IPS-11a (cell line): Measurements from ENCODE around the gene OR6K2.
"Not testable (repeated sequence)": the region's sequence is repeated elsewhere in the genome, so short reads cannot be mapped to it uniquely, and the experiment has no call there.

Source experiments
- H3K4me3 ChIP-seq: one replicate; pipeline ENCODE4 v1.5.1; 2013; ENCODE audit warnings: low read depth, low read length, control low read depth

The OR6K2 gene, protein sequence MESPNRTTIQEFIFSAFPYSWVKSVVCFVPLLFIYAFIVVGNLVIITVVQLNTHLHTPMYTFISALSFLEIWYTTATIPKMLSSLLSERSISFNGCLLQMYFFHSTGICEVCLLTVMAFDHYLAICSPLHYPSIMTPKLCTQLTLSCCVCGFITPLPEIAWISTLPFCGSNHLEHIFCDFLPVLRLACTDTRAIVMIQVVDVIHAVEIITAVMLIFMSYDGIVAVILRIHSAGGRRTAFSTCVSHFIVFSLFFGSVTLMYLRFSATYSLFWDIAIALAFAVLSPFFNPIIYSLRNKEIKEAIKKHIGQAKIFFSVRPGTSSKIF

DNA sequence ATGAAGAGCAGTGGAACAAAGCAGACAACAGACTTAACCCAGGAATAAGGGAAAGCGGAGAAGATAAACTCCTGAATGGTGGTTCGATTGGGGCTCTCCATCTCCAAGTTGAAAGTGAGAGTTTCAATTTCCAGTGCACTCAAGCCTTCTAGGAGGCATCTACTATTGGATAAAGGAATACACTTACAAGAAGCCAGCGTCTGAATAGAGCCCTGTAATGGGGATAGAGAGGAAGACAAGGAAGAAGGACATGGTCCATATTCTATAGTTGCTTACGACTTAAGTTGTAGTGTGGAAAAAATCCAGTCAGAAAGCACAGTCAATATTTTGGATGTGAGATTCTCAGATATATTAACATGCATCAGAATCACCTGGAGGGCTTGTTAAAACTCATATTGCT is at the start of gene OR6K2:
TSS of gene OR6K2 (minus strand) at position 101 of the 400 bp plus-strand sequence. CDS start at position 101, 0 bp downstream.
- H3K4me3 ChIP-seq: no peak within 1 kb of the TSS

DNA sequence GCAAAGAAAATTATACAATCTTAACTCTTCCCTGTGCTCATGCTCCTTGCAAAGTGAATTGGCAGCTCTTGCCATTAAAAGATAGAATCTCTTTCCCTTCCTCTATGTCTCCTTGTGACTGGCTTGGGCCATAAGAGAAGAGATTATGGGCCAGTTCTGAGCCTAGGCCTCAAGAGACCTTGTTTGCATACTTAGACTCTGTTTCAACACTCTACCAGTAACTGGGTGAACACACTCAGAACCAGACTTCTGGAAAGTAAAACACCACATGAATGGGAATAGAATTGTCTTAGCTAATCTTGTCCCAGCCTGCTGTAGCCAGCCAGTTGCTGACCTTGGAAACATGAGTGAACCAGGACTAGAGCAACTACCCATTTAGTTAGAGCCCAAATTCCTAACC is 35.4 kb upstream of the OR6K2 start:
- H3K4me3 ChIP-seq: no peak overlapping the region

DNA sequence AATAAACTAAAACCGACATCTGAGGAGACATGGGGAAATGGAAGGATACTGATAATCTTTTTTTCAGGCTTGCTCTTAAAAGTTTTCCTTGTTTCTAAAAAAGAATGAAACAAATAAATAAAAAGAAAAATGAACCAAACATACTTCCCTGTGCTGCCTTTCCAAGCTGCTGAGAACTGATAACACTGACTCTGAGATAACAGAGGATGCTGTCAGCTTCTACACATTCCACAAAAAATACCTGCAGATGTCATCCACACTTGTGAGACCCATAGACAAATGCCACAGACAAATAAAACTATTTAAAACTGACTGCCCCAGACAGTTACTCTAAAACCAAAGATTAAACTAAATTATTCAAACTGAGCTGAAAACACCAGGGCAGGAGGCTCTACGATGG is 32.1 kb upstream of the OR6K2 start:
- H3K4me3 ChIP-seq: no peak overlapping the region

DNA sequence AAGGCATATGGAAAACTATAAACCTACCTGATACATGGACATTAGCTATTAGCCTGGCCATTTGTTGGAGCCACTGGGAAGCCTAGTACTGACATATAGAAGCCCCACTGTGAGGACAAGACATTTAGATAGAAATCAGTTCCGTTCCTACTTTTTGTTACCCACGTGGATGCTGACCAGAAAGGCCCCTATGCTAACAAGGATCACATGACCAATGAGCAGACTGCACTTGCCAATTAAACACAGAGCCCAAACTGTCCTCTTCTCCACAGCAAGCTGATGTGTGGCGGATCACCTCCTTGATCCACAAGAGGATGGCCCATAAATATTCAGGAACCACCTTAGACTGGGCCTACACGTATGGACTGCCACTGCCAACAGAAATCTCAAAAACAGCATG is 31.3 kb upstream of the OR6K2 start:
- H3K4me3 ChIP-seq: no peak overlapping the region

DNA sequence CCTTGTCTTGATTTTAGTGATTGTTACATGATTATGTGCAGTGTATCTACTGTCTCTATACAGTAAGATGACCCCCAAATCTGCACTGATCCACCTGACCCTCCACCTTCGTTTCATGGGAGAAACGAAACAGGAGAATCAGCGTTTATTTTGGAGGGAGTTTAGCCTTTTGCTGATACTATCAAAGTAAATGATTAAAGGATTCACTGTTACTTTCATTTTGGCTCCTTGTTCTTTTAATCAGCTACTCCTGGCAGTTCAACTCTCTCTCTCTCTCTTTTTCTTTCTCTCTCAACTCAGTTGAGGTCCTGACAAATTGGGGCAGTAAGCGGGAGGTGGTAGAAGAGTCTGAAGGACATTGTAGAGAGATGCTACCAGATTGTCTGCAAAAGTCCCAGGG is 30.0 kb upstream of the OR6K2 start:
- no peak overlapping the region for H3K4me3 ChIP-seq

DNA sequence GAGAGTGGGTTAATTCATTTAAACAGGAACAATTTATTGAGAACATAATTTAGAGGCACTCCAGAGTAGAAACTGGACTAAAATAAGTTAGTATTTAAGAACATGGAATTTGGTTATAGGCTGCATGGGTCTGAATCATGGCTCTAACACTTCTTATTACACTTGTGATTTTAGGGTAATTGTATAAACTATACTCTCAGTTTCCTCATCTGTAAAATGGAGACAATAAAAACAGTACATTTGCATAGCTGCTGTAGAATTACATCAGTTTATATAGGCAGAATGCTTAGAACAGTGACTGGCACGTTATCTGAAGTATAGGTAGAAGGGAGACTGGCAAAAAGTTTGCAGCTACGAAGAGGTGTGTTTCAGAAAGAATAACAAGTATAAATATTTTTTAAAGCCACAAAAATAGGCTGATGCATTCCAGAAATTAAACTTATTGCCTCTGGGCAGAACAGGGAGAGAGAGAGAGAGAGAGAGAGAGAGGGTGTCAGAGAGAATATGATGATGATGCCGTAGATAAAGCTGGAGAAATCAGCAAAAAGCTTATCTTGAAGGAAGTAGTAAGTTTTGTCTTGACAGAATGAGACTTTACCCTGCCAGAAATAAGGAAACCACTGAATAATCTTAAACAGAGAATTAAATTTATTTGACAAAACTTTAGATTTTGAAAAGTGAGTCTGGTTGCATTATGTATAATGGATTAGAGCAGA is 28.2 kb upstream of the OR6K2 start:
- H3K4me3 ChIP-seq: no peak overlapping the region

DNA sequence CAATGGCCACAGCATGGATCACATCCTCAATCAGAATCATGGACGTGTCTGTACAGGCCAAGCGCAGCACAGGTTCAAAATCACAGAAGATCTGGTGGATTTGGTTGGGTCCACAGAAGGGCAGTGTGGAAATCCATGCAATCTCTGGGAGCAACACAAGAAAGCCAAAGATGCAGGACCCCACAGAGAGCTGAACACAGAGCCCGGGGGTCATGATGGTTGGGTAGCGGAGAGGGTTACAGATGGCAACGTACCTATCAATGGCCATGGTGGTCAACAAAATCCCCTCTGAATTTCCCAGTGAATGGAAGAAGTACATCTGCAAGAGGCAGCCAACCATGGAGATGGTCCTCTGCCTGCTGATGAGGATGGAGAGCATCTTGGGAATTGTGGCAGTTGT is 24.0 kb upstream of the OR6K2 start:
- no peak overlapping the region for H3K4me3 ChIP-seq

DNA sequence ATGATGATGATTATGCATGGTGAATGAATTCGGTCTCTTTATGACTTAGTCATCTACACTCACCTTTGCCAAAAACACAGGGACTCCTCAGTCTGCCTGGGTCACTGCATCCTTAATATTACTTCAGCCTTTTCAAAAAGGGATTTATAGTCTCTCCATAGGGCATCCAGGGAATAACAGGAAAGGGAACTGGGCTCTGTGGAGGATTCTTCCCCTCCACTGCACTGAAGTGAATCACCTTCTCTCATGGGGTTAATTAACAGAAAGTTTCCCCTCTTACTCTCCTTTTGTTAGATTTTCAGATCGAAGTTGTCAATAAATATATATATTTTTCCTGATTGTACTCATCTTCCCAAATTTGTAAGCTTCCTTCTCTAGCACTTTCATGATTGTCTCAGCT is 20.2 kb upstream of the OR6K2 start, which contains the start of gene OR6K3:
TSS of gene OR6K3 (minus strand) at position 101 of the 400 bp plus-strand sequence. CDS start 2,605 bp downstream, outside the sequence.
- no peak within 1 kb of the TSS for H3K4me3 ChIP-seq

DNA sequence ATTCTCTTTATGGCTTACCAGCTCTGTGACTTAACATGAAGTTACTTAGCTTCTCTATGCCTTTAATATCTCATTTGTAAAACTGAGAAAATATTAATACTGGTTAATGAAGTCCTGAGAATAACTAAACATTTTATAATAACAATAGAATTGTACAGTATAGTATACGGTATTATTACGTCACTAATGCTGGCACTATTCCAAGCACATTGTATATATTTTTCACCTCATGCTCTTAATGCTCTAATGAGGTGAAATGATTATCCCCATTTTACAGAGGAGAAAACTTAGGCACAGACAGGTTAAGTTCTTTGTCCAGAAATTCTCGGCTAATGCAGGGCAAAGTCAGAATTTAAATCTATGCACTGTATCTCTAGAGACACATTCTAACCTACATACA is 19.2 kb upstream of the OR6K2 start:
- H3K4me3 ChIP-seq: no peak overlapping the region

DNA sequence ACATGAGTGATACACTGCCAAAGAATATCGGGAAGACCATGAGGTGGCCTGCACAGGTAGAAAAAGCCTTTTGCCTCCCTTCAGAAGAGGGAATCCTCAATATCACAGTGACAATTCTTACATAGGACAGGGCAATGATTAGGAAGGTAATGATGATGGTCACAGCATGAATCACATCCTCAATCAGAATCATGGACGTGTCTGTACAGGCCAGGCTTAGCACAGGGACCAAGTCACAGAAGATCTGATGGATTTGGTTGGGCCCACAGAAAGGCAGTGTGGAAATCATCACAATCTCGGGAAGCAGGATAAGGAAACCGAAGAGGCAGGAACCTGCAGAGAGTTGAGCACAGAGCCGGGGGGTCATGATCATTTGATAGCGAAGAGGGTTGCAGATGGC is 16.9 kb upstream of the OR6K2 start:
- H3K4me3 ChIP-seq: no peak overlapping the region

DNA sequence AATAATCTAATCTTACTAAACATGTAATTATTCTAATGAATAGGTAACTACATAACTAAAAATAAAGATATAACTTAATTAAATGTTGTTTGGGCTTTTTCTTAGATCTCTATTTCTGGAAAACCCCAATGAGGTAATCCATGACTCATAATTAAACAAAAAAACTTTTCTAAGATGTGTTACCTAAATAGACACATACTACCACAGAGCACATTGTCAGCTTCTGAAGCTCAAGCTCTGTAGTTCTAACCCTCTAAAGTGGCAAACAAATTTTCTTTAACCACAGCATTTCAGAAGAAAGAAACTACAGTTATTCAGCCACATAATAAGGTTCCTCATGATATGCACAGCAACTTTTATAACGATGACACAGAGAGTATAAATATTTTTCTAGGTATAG is 15.9 kb upstream of the OR6K2 start:
- H3K4me3 ChIP-seq: no peak overlapping the region

DNA sequence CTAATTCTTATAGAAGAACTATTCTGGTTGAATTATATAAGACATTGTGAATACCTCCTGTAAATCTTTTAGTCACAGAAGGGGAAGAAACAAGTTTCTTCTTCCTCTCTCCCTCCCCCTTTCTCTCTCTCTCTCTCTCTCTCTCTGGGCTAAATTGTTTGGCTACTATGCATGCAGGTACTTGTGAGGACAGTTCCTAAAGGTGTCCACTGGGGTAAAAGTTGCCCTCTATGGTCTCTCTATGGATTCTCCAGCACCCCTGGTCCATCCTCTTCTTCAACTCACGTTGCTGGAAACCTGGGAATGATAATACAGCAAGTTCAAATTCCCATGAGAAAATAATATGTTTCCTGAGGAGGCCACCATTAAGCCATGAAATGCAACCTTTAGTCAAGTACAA is 14.3 kb upstream of the OR6K2 start:
- no peak overlapping the region for H3K4me3 ChIP-seq

DNA sequence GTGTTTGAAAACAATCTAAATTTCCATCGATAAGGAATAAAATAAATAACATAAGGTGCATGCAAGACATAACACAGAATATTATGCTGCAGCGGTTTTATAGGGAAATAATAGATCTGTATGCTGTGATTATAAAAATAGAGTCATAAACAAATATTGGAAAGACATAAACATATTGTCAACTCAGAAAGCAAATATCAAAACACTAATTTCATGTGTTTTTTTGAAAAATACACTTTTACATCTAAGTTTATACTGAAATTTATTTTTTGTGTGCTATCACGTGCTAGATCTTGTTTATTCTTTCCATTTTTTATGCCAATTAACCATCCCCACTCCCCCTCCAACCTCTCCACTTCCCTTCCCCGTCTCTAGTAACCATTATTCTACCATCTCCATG is 10.6 kb upstream of the OR6K2 start:
- H3K4me3 ChIP-seq: no peak overlapping the region

DNA sequence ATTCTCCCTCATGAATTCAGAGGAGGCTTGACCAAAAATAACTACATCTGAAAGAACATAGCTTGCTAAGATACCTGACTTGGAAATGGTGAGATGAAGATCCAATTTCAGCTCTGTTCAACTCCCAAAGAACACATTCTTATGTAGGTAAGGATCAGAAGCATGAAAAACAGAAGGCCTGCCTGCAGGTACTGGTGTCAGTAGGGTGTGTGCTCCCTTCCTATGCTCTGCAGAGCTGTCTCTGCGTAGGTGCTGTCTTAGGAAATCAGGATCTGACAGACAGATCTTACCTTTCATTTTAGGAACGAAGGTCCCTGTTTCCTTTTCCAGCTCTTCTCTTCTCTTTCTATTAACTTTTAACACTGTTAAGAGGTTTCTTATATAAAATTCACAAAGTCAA is 5.6 kb upstream of the OR6K2 start:
- H3K4me3 ChIP-seq: no peak overlapping the region

DNA sequence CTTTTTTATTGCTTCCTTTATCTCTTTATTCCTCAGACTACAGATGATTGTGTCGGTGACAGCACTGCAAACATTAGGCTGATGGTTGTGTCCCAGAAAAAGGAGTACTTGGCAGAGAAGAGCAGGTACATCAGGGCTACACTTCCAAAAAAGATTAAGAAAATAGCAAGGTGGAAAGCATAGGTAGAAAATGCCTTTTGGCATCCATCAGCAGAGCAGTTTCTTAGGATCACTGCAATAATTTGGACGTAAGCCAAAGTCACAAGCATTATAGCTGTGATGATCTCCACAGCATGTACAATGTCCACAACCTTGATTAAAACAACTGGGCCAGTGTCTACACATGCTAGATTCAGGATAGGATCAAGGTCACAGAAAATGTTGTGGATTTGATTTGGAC is 5.9 kb downstream of the OR6K2 start:
- no peak overlapping the region for H3K4me3 ChIP-seq

DNA sequence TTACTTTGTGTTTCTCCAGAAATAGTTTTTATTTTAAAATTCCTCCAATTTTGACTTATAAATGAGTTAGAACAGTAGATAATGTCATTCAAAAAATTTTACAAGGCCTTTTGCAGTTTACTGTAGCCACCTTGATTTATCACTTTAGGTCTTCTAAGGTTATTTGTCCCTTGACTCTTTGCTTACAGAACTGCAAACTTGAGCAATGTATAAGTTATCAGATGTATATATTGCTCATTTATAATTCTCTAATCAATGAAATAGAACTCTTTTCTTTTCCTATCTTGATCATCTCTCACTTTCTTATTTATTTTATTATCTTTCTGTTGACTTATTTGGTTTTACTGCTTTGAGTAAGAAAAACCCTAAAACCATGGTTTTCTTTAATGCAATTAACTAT is 8.1 kb downstream of the OR6K2 start:
- no peak overlapping the region for H3K4me3 ChIP-seq

DNA sequence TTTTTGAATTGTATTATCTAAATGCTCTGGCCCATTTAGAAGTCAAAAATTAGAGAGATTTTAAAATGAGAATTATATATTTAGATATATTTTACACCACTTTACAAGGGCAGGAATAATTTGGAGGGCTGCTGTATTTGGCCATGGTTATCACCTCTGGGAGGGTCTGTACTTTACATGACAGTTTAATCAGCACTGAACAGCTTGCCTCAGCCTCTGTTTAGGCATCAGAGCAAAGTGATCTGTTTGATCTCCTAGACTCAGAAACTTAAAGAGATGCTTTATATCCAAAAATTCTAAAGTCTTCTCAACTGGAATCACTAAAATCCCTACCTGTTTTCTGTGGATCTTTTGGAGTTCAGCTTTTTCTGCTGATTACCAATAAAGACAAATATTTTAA is 8.5 kb downstream of the OR6K2 start:
- H3K4me3 ChIP-seq: no peak overlapping the region

DNA sequence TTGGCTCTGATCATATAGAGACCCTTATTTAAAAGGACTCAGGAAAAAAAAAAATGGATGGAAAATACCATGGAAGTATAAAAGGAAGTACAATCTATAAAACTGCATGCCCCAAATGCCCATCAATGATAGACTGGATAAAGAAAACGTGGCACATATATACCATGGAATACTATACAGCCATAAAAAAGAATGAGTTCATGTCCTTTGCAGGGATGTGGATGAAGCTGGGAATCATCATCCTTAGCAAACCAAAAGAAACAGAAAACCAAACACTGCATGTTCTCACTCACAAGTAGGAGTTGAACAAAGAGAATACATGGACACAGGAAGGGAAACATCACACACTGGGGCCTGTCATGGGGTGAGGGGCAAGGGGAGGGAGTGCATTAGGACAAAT is 9.3 kb downstream of the OR6K2 start:
- not testable (repeated sequence) for H3K4me3 ChIP-seq

DNA sequence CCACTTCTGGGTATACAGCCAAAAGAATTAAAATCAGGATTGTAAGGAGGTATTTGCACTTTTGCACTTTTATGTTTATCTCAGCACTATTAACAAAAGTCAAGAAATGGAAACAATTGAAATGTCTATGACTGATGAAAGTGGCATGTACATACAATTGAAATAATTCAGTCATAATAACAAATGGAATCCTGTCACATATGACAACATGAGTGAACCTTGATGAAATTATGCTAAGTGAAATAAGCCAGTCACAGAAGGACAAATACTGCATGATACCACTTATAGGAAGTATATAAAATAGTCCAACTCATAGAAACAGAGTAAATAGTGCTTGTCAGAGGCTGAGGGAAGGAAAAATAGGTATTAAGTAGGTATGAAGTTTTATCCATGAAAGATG is 10.6 kb downstream of the OR6K2 start:
- H3K4me3 ChIP-seq: no peak overlapping the region

DNA sequence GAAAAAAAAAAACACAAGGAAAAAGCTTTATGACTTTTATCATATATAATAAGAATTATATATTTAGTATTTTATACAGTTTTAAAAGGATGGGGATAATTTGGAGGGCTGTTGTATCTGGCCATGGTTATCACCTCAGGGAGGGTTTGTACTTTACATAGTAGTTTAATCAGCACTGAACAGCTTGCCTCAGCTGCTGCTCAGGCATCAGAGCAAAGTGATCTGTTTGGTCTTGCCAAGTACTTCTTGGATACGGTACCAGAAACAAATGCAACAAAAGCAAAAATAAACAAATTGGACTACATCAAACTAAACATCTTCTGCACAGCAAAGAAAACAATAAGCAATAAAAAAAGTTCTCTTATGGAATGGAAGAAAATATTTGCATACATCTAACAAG is 11.3 kb downstream of the OR6K2 start:
- no peak overlapping the region for H3K4me3 ChIP-seq

DNA sequence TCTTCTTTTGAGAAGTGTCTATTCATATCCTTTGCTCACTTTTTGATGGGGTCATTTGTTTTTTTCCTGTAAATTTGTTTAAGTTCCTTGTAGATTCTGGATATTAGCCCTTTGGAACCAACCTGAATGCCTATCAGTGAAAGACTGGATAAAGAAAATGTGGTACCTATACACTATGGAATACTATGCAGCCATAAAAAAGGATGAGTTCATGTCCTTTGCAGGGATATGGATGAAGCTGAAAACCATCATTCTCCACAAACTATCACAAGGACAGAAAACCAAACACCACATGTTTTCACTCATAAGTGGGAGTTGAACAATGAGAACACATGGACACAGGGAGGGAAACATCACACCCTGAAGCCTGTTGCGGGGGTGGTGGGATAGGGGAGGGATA is 12.1 kb downstream of the OR6K2 start:
- not testable (repeated sequence) for H3K4me3 ChIP-seq

DNA sequence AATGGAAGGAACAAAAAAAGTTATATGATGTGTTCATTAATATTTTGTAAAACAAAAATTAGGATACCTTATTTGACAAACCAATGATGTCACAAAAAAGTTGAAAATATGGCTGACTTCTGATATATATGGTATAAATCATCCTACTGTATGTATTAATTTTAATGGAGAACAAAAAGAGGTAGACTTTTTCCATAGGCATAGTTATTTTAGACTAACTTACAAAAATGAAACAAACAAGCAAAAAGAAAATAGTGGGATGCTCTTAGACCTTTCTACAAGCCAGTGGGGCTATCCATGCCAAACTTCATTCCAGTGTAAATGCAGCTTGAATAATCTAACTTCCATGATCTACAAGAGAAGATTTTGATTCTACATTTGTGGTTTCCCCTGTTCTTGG is 13.4 kb downstream of the OR6K2 start:
- H3K4me3 ChIP-seq: no peak overlapping the region
